Amniotic stem cell (primary cell): ENCODE results near the gene RNF135.
"Not testable (repeated sequence)": the region's sequence is repeated elsewhere in the genome, so short reads cannot be mapped to it uniquely, and the experiment has no call there.

Source experiments
- DNase-seq: peaks from one replicate; lab custom pipeline; 2025; lab: John Stamatoyannopoulos, UW

RNF135 gene

DNA sequence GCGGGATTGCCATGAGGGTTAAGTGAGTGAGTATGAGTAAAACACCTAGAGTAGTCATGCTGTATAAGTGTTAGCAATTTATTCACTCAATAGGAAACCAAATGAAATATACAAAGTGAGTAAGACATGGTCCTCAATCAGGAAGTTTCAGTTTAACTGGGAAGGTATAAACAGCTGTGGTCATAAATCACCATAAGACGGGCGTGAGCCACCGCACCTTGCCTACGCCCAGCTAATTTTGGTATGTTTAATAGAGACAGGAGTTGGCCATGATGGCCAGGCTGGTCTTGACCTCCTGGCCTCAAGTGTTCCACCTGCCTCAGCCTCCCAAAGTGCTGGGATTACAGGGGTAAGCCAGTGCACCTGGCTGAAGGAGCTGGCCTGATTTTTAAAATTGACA, 27.0 kb downstream of the RNF135 start:
- no peak for DNase-seq

DNA sequence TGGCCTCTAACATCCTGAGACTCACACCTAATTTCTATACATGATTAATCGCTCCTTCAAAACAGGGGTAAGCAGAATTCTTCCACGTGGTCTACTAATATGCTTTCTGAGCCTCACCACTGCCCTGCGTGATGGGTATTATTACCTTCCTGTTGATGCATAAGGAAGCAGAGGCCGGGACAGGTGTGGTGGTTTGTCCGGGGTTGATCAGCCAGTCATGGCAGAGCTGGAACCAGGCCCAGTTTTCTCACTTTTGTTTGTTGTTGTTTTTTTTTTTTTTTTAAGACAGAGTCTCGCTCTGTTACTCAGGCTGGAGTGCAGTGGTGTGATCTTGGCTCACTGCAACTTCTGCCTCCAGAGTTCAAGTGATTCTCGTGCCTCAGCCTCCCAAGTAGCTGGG, 31.2 kb downstream of the RNF135 start:
- no peak for DNase-seq

DNA sequence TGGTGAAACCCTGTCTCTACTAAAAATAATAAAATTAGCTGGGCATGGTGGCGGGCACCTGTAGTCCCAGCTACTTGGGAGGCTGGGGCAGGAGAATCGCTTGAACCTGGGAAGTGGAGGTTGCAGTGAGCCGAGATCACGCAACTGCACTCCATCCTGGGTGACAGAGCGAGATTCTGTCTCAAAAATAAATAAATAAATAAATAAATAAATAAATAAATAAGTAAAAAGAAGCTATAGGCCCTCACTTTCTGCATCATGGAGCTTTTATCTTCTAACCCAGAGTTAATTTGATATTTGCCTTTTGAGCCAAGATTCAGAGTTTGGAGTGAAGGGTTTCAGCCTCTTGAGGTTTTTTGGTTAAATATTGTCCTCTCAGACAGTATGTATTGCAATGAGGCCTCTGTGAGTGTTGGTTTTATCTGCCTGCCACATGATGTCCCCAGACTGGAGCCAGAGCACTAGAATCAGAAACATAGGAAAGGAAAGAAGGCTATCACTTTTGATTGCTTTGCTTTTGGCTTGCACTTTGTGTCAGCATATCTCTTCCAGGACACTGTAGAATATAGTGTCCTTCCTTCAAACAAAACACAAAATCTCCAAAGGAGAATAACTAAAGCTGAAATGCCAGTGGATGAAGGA, 32.5 kb downstream of the RNF135 start:
- DNase-seq = no peak

DNA sequence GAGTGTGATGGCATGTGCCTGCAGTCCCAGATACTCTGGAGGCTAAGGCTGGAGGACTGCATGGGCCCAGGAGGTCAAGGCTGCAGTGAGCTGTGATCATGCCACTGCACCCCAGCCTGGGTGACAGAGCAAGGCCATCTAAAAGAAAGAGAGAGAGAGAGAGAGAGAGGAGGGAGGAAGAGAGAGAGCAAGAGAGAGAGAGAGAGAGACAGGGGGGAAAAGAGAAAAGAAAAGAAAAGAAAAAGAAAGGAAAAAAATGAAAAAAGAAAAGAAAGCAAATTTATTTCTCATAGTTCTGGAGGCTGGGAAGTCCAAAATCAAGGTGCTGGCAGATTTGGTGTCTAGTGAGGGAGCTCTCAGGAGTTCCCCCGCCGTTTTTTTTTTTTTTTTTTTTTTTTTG, 33.3 kb downstream of the RNF135 start:
- DNase-seq = no peak

DNA sequence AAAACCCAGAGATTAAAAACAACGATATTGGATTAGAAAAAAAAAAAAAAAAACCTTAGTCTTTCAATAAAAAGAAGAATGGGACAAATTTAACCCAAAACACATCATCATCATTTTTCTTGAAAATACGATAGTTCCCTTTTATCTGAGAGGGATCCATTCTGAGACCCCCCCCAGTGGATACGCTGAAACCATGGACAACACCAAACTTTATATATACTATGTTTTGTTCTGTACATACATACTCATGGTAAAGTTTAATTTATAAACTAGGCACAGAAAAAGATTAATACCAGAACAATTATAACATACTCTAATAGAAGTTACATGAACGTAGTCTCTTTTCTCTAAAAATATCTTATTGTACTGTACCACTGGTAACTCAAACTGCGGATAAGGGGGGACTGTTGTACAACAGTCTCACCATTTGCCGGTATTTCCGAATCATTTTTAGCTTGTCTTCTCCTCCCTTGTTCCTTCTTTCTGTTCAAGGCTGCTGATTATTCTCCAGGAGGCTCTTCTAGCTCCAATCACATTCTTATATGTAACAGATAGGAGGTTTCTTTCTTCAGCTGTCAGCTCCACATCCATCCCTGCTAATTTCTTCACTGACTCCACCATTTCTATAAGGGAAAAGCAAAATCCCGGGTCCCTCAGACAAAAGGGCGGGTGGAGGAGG, 37.0 kb downstream of the RNF135 start:
- DNase-seq = no peak

DNA sequence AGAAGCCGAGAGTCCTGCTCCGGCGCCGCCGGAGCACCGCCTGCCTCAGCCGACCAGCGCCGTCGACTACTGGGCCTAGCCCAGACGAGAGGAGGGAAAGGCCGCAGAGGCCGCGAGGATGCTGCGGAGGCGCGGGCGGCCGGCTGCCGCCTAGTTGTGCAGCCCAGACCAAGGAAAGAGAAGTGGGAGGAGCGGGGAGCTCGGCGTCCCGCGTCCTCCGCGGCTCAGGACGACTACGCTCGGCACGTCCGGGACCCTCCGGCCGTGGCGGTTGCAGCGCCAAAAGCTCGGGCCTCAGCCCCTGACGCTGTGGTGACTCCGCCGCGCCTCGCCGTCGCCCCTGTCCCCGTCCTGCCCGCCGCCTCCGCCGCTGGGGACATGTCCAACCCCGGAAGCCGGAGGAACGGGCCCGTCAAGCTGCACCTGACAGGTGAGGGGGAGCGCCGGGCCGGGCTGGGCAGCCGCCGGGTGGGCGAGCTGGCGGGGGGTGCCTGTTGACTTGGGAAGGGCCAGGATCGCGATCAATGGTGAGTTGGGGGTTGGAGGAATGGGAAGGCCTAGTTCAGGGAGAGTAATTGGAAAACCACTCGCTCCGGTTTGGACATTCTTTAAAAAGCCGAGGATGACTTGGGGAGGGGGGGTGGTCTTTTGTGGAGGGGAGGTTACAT, 37.7 kb downstream of the RNF135 start:
- no peak for DNase-seq

DNA sequence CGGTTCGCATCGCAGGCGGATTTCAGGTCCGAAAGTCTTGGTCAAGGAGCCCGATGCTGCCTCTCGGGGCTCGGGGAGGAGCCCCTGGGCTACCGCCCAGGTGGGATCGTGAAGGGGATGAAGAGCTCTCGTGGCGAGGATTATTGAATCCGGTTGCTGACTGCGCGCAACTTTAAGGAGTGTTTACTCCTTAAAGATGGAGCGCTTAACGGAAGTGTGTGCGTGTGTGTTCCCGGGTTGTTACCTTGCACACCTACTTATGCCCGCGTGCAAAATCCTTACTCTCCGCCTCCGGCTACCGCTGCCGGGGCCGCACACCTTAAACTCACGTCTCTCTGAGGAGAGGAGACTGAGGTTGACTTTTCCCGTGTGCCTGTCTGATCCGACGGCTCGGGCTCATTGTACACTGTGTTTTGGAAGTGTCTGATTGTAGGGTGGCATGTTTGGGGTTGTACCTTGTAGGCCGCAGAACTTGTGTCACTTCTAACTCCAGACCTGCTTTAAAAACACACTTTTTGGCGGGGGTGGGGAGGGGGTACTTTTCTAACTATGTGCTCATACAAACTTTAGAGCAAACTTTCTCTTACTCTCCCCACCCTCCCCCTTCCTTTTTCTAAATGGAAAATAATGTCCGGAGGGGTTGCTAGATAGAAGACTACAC, 38.3 kb downstream of the RNF135 start:
- not testable (repeated sequence) for DNase-seq

DNA sequence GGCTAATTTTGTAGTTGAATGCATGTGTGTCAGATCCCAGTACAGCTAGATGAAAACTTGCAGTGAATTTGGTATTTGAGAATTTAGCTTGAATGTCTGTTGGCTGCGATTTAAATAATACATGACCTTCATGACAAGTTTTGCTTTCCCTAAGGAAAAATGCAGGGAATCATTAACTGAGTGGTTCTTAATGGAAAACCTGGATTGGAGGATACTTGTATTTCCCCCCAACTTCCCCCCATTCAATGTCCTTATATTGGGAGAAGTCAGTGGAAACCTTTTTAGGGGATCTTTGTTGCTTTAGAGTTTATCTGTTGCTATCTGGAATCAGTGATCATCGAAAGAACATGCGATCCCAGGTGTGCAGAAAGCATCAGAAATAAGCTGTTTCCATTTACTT, 39.2 kb downstream of the RNF135 start:
- DNase-seq = not testable (repeated sequence)

DNA sequence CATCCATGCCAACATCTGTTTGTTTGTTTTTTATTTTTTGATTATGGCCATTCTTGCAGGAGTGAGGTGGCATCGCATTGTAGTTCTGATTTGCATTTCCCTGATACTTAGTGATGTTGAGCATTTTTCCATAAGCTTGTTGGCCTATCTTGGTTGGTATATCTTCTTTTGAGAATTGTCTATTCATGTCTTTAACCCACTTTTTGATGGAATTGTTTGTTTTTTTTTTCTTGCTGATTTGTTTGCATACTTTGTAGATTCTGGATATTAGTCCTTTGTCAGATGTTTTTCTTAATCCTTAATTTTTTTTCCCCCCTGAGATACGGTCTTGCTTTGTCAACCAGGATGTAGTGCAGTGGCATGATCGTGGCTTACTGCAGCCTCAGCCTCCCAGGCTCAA, 43.0 kb downstream of the RNF135 start:
- DNase-seq = no peak

DNA sequence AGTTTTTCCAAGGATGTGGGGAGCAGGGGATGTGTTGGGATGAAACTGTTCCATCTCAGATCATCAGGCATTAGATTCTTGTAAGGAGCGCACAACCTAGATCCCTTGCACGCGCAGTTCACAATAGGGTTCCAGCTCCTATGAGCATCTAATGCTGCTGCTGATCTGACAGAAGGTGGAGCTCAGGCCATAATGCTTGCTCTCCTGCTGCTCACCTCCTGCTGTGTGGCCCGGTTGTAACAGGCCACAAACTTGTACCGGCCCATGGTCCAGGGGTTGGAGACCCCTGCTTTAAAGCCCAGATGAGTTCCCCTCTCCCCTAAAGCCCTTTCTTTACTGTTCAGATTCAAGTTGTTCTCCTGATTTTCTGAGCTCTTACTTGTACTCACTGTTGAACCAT, 44.8 kb downstream of the RNF135 start:
- DNase-seq = no peak

DNA sequence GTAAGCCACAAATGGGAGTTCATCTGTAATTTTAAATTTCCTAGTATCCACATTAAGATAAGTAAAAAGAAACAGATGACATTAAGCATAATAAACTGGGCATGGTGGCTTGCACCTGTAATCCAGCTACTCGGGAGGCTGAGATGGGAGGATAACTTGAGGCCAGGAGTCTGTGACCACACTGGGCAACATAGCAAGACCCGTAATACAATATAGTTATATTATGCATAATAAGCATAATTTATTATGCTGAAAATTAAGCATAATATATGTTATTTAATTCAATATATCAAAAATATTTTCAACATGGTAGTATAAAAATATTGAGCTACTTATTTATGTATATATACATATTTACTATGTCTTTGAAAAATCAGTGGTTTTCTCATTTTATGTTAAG, 48.2 kb downstream of the RNF135 start:
- no peak for DNase-seq

DNA sequence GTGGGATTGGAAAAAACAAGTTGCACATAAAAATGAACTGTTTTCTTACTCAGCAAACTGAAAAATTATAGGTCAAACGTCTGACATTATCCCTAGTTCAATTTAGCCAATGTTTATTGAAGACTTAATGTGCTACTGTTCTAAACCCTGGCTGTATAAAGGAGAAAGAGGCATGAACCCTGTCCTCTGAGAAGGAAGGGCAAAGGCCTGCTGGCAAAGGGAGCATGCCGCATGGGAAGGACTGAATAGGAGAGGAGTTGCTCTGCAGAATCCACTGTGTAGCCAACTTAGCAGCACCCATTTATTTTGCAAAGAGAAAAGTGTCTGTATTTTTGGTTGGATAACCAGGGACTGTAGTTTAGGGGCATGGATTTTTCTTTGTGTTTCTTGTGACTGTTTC, 52.3 kb downstream of the RNF135 start:
- DNase-seq = not testable (repeated sequence)

DNA sequence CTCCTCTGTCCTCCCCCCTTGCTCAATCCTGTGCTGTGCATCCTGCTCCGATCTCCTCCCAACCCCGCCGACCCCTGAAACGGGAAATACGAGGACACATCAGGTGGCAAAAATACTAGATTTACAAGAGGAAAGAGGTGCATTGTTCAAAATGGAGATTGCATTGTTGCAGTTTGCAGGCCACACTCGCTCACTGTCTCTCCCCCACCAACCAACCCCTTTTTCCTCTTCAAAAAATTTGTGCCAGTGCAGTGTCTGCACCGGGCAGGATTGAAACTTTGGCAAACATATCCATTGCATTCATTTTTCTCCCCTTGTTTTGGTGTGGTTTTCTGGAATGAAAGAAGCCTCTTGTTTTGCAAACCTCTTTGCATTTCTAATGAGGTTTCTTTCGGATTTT, 61.0 kb downstream of the RNF135 start:
- DNase-seq = no peak

DNA sequence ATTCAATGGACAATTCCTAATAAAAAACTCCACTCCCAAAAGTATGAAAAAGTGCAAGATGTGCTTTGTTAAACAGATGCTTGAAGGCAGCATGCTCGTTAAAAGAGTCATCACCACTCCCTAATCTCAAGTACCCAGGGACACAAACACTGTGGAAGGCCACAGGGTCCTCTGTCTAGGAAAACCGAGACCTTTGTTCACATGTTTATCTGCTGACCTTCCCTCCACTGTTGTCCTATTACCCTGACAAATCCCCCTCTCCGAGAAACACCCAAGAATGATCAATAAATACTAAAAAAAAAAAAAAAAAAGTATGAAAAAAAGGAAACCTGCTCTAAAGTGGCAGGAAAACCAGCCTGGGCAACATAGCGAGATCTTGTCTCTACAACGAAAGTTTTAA, 64.8 kb downstream of the RNF135 start:
- not testable (repeated sequence) for DNase-seq

DNA sequence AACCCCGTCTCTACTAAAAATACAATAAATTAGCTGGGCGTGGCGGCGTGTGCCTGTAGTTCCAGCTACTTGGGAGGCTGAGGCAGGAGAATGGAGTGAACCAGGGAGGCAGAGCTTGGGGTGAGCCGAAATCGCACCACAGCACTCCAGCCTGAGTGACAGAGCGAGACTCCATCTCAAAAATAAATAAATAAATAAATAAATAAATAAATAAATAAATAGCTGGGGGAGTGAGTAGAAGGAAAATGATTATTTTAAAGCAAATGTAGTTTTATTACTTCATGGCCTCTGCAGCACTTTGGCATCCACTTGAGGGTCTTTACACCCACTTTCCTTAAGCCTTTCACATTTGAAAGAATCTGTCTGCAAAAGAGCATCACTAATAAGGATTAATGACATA, 70.0 kb downstream of the RNF135 start:
- not testable (repeated sequence) for DNase-seq

DNA sequence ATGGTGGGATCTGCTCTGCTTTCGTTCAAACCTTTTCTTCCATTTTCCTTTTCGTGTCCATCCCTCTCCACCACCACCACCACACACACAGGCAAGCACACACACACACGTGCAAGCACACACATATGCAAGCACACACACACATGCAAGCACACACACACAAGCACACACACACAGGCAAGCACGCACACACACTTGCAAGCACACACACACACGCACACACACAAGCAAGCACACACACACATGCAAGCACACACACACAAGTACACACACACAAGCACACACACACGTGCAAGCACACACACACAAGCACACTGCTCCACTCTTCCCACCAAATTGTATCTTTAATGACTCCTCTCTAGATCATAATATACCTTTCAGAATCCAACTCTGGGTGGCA, 71.5 kb downstream of the RNF135 start:
- DNase-seq = not testable (repeated sequence)

DNA sequence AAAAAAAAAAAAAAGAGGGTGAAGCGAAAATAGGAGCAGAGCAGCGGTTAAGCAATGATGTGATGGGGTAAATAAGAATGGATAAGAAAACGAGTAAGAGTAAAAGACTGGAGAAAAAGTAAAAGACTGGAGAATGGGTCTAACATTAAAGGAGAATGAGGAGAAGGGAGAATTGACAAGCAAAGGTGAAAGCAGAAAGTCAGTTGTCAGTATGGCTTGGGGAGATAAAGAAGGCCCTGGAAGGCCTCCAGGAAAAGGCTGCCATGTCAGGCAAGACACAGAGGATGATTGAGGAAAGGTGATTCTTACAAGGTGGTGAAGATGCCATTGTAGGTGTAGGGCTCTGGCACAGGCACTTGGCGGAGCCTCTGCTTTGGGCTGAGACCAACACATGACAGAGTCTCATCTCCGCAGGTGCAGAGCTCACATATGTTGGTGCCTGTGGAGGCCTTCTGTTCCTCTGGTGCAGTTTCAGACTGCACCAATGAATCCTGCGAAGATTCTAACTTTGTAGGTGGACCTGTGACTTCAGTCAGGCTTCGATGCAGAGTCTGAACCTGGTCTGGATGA, 76.1 kb downstream of the RNF135 start:
- not testable (repeated sequence) for DNase-seq

DNA sequence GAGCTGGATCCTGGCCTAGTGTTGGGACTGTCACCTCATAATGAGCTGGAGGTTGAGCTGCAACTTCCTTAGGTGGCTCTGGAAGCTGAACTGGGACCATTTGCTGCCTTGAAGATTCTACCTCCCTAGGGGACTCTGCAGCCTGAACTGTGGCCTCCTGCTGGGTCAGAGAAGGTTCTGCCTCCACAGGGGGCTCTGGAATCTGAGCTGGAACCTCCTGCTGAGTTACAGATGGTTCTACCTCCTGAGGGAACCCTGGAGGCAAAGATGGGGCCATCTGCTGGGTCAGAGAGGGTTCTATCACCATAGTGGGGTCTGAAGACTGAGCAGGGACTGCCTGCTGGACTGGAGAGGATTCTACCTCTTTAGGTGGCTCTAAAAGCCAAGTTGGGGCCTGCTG, 77.3 kb downstream of the RNF135 start:
- DNase-seq = no peak

DNA sequence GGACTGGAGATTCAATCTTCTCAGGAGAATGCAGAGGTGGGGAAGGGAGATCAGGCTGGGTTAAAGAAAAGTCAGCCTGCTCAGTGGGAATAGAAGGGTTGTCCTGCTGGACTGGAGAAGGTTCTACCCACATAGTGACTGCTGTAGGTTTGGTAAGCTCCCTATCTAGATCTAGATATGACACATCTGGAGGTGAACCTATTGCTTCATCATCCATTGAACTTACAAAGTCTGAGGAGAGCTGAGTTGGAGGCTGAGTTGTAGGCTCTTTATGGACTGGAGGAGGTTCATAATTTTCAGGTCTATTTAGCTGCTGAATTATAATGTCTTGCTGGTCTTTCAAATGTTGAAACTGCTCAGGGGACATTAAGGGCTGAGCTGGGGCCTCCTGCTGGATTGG, 77.9 kb downstream of the RNF135 start:
- no peak for DNase-seq
